Kidney capillary endothelial cell (primary cell): ENCODE results near the gene FMNL3.
"Not testable (repeated sequence)": the region's sequence is repeated elsewhere in the genome, so short reads cannot be mapped to it uniquely, and the experiment has no call there.

Source experiments
- DNase-seq: peaks from one replicate; pipeline ENCODE4 v3.0.0-alpha.2; 2018; ENCODE audit warnings: low spot score

Gene FMNL3

DNA sequence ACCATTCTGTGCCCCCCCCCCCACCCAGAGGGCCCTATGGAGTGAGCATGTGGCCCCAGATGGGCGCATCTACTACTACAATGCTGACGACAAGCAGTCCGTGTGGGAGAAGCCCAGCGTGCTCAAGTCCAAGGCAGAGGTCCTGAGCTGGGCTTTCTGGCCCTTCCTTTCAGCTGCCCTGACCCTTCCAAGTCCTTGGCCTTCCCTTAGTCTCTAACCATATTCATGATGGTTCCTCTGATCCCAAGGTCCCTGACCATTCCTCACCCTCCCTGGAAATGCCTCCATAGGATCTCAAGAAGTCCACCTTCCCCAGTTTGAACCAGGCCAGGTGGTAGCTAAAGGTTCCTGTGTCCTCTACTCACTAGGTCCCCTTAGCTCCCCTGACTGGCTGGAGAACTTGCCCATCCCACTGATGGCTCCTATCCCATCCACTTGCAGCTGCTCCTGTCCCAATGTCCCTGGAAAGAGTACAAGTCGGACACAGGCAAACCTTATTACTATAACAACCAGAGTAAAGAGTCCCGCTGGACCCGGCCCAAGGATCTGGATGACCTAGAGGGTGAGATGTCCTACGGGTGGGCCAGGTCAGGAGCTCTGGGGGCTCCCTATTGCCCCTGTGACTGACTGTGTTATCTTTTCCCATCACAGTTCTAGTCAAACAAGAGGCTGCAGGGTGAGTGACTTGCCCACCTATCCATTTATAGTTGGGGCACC lies 74.1 kb downstream of the FMNL3 start:
- DNase-seq: no peak

GRCh38 chr12:49632401-49632800 lies 74.8 kb downstream of the FMNL3 start:
- no peak for DNase-seq

- DNase-seq: no peak
Measured at GRCh38 chr12:49631336-49631907, 75.8 kb downstream of the FMNL3 start.

- no peak for DNase-seq
Measured at GRCh38 chr12:49627752-49628360, 79.3 kb downstream of the FMNL3 start.

- DNase-seq: no peak
Measured at GRCh38 chr12:49626836-49627235, 80.4 kb downstream of the FMNL3 start.

- DNase-seq: no peak
Measured at GRCh38 chr12:49626169-49626835, 80.9 kb downstream of the FMNL3 start.

DNA sequence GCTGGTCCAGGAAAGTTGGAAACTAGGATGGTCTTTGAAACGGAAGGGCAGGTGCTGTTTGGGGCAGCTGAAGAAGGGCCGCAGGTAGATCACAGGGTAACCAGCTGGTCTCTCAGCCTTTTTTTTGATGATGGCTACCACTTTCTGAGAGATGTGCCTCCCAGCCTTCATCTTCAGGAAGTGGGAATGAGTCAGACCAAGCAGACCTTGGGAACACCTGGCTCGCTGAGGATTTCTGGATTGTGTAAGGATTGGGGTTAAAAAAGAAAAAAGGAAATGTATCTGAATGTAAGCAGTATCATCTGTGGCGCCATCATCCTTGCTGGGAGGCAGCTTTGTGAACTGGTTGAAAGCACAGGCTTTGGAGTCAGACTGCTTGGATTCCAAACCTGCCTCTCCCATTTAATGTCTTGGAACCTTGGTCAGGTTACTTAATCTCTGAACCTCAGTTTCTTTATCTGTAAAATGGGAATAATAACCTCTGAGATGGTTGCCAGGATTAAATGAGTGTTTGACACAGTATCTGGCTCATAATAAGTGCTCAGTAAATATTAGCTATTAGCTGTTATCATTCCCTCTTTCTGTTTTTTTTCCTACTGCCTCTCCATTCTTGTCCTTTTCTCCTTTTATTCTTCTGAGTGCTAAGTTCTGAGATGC lies 82.2 kb downstream of the FMNL3 start:
- DNase-seq: no peak

GRCh38 chr12:49623142-49623904 lies 83.9 kb downstream of the FMNL3 start, which contains the start of gene PRPF40B:
Gene PRPF40B (plus strand): TSS chr12:49623561. CDS start chr12:49623591, 30 bp downstream.
- peak; percentile 79 for DNase-seq

GRCh38 chr12:49622501-49623141 lies 84.6 kb downstream of the FMNL3 start:
- no peak for DNase-seq

GRCh38 chr12:49621651-49622500 lies 85.3 kb downstream of the FMNL3 start:
- no peak for DNase-seq

DNA sequence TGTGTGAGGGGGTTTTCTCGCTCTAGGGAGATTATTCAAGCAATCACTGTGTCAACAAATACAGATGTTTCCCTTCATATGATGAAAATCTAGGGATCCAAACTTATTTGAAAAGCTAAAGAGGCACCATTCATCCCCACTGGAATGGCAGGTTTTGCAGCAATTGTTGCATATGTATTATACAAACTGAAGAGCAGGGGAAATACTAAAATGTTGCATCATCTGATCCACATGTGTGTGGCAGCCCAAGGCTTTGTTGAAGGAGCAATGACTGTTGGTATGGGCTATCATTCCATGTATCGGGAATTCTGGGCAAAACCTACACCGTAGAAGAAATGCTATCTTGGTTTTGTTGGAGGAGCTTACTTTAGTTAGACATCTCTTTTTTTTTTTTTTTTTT lies 87.9 kb downstream of the FMNL3 start:
- DNase-seq: no peak

- DNase-seq: no peak
Measured at GRCh38 chr12:49618576-49618975, 88.6 kb downstream of the FMNL3 start.

DNA sequence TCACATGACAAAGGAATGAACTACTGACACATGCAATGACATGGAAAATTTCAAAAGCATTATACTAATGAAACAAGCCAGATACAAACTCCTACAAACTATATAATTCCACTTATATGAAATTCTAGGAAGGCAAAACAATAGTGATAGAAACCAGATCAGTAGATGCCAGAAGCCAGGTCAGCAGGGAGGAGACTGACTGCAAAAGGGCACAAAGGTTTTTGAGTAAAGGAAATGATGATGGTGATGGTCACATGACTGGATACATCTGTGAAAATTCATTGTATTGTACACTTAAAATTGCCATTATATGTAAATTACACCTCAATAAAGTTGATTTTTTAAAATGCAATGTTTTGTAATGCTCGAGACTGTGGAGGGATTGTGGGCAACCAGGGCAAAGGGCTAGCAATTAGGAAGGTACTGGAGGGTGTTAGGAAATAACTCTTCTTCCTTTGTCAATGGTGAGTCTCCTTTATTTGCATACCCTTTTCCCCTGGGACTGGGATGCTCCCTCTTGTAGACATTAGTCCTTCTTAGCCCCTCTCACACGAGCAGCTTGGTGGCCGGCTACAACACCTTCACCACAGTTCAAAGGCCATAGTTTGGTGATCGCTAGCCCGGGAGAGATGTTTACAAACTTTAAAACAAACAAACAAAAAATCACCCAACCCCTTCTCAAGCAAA lies 90.5 kb downstream of the FMNL3 start:
- DNase-seq: no peak

DNA sequence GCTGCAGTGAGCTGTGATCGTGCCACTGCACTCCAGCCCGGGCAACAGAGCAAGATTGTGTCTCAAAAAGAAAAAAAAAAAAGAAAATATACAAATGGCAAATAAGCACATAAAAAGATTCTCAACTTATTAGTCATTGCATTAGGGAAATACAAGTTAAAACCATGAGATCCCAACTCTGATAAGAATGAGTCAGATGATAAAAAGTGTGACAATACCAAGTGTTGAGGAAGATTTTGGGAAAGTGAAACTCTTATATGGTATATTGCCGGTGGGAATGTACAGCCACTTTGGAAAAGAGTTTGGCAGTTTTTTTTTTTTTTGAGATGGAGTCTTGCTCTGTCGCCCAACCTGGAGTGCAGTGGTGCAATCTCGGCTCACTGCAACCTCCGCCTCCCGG lies 91.5 kb downstream of the FMNL3 start:
- DNase-seq: no peak

GRCh38 chr12:49612210-49612609 lies 95.0 kb downstream of the FMNL3 start:
- DNase-seq: no peak

- DNase-seq: not testable (repeated sequence)
Measured at GRCh38 chr12:49610785-49611184, 96.4 kb downstream of the FMNL3 start.

- DNase-seq: no peak
Measured at GRCh38 chr12:49609875-49610154, 97.4 kb downstream of the FMNL3 start.

GRCh38 chr12:49609059-49609874 lies 97.9 kb downstream of the FMNL3 start:
- no peak for DNase-seq

- DNase-seq: not testable (repeated sequence)
Measured at GRCh38 chr12:49605539-49605938, 101.7 kb downstream of the FMNL3 start, which contains the start of gene FAM186B. Gene FAM186B (minus strand): TSS chr12:49605639. CDS start chr12:49605477, 162 bp downstream.
